HG03460 (cell line): ENCODE measurements around the gene TPK1.
"Not testable (repeated sequence)": the region's sequence is repeated elsewhere in the genome, so short reads cannot be mapped to it uniquely, and the experiment has no call there.

Source experiments
- ATAC-seq: cut with Tn5 transposase; IDR thresholded peaks from one replicate; pipeline ENCODE4 v1.9.1; 2021; ENCODE audit not compliant: unreplicated experiment

The TPK1 gene

GRCh38 chr7:144418931-144419330, 416.9 kb downstream of the TPK1 start:
- ATAC-seq = not testable (repeated sequence)

- ATAC-seq = no peak
These were observed 419.5 kb downstream of the TPK1 start for GRCh38 chr7:144416341-144416740.

DNA sequence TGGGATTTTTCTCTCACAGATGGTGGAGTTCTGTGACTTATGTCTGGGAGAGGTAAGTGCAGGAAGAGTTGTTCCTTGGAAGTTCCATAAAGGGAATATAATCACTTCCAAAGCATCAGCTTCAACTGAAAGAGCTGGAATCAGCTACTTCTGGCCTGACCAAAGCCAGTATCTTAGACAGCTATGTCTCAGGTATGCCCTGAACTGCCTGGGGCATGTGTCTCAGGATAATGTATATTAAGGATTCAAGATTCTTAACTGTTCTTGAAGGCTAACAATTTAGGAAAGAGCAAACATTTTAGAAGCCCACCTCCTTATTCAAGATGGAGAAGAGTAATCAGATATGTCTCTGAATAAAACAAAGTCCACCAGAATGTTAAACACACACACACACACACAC, 420.0 kb downstream of the TPK1 start:
- ATAC-seq = no peak

GRCh38 chr7:144414815-144415214, 421.0 kb downstream of the TPK1 start:
- no peak for ATAC-seq

- no peak for ATAC-seq
These were observed 425.4 kb downstream of the TPK1 start for GRCh38 chr7:144410441-144410840.

GRCh38 chr7:144408121-144408520, 427.7 kb downstream of the TPK1 start:
- no peak for ATAC-seq

DNA sequence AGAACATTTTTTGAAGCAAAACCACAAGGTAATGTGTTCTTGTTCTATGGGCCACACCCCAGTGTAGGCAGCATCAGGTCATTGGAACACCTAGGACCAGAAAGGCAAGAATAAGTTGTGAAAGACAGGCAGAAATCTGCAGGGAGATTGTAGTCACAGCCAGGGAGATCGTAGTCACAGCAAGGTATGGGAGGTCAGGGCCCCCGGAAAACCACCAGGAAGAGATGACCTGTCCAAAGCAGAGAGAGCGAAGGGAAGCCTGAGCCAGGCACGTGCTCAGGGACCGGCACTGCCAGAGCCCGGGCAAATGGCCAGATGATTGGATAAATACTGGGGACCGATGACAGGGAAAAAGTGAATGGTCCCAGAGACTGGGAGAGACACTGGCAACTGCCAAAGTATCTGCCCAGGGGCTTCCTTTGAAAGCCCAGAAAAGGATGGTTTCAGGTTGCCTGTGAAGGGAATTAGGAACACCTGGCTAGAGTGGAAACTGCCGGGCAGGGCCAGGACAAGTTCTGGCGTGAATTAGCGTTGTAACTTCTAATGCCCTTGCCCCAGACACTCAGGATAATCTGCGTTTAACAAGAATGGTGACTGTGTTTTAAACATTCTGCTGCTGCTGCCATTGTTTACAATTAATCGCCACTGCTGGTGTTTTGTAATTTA, 428.5 kb downstream of the TPK1 start:
- ATAC-seq = no peak

DNA sequence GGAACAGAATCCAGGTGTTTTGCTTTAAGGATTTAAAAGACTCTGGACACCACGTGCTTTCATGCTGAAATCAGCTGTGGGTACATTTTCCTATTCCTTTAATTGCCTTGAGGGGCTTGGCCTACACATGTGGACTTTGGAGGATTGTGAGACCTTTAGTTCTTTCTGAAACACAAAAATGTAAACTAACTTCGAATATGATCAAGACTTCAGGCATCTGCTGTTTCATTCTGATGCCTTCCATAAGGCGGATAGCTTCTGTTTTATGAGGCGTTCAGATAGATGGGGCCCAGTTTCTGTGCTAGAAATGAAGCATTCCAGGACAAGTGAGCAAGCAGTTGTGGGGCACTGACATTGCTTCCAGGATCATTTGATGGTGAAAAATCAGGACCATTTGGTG, 430.9 kb downstream of the TPK1 start:
- ATAC-seq = no peak

DNA sequence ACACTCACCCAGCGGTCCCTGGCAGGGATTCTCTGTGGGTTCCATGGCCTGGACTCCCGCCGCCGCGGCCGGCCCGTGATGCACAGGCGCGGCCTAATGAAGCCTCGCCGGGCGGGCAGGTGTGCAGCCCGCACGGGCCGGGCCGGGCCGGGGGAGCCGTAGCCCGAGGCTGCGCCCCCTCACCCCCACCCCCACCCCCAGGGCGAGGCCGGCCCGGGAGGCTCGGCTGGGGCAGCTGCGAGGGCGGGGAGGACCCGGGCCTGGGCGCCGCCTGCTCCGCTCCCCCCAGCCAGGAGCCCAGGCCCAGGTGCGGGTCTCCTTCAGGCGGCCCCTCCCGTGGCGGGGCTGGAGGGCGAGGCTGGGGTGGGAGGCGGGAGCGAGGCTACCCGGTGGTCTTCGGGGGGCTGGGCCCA, 432.2 kb downstream of the TPK1 start, which contains the start of gene NOBOX:
Gene NOBOX, minus strand, starts transcription at position 45 of the 413 bp plus-strand sequence.
- ATAC-seq = no peak

GRCh38 chr7:144403102-144403501, 432.8 kb downstream of the TPK1 start:
- no peak for ATAC-seq
